Peyer's patch (tissue), 4 donors: Measurements from ENCODE around the gene ELOVL2.

ENCODE experiments used
- CTCF ChIP-seq, 6 experiments: fragments of 450-650 bp in 4 of 6; fragments of 200-600 bp in 2 of 6; sonication (generic) in 1 of 6; IDR thresholded peaks; one replicate each; pipeline ENCODE4 v1.5.1; 2017 to 2019; ENCODE audit warnings: antibody characterized with exemption in 6 of 6, mild to moderate bottlenecking in 3 of 6, moderate library complexity in 1 of 6
- POLR2A ChIP-seq, 2 donors: fragments of 450-650 bp; IDR thresholded peaks; one replicate each; pipeline ENCODE4 v1.5.1; 2017; ENCODE audit warnings: antibody characterized with exemption in 2 of 2, mild to moderate bottlenecking in 2 of 2, moderate library complexity in 2 of 2

DNA sequence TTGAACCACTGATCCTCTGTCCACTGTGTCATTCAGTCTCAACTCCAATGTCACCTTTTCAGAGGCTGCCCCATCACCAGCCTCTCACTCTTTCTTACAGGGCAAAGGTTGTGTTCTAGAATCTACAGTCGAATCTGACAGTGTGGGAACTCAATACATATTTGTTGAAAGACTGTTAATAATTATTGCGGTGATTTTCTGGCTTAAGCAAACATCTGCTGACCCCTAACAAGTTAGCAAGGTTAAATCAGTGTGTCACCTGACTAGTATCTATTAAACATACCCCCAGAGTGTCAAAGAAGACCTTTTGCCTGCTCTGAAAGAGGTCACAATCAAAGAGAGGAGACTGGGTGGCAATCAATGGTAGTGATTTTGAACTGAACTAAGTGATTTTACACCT is 41.9 kb downstream of the ELOVL2 start:
- TF ChIP-seq POLR2A (IDR thresholded peaks at IDR 0.05) (no peak), CTCF (IDR thresholded peaks at IDR 0.05) (no peak)
